ENCODE measurements around the gene POR.
"Not testable (repeated sequence)": the region's sequence is repeated elsewhere in the genome, so short reads cannot be mapped to it uniquely, and the experiment has no call there.

The POR gene

GRCh38 chr7:76016191-76016947 is 101.4 kb downstream of the POR start:
- DNase-seq (ENCODE audit: extremely low read depth in 1 of 2, low read depth in 1 of 2): no peak

GRCh38 chr7:76018520-76018919 is 103.6 kb downstream of the POR start:
- not testable (repeated sequence) for DNase-seq (ENCODE audit: extremely low read depth in 1 of 2, low read depth in 1 of 2)

GRCh38 chr7:76020031-76020714 is 105.2 kb downstream of the POR start:
- peak; percentile 34 to 58 for DNase-seq (ENCODE audit: extremely low read depth in 1 of 2, low read depth in 1 of 2)

- no peak for DNase-seq (ENCODE audit: extremely low read depth in 1 of 2, low read depth in 1 of 2)
Observed at GRCh38 chr7:76022026-76022780, 107.2 kb downstream of the POR start.

- DNase-seq (ENCODE audit: extremely low read depth in 1 of 2, low read depth in 1 of 2): no peak
Observed at GRCh38 chr7:76023002-76023401, 108.0 kb downstream of the POR start.

- DNase-seq (ENCODE audit: extremely low read depth in 1 of 2, low read depth in 1 of 2): not testable (repeated sequence)
Observed at GRCh38 chr7:76029682-76030081, 114.7 kb downstream of the POR start.

- DNase-seq (ENCODE audit: extremely low read depth in 1 of 2, low read depth in 1 of 2): no peak
Observed at GRCh38 chr7:76031964-76032363, 117.0 kb downstream of the POR start.

All from activated CD8-positive, alpha-beta memory T cell treated with anti-CD3 and anti-CD28 coated beads for 1 hour (primary cell).